Breast epithelium (tissue), 4 donors: ENCODE measurements around the gene ABAT. TPM values are rescaled to one million over a fixed set of nuclear protein-coding genes. Genes with fewer than 3 reads are reported as not detected.

Experiments
- DNase-seq, 2 donors: peaks; one replicate each; pipeline ENCODE4 v3.0.0-alpha.2; 2019; ENCODE audit warnings: low spot score in 2 of 2
- H3K27ac ChIP-seq, 2 donors: fragments of 200-600 bp; sonication (generic) in 1 of 2; one replicate each; pipeline ENCODE4 v1.5.1; 2016 to 2019; ENCODE audit warnings: mild to moderate bottlenecking in 1 of 2
- H3K27me3 ChIP-seq, 2 donors: fragments of 200-600 bp; sonication (generic) in 1 of 2; one replicate each; pipeline versions ENCODE4 v1.5.1 to v1.6.0; 2017 to 2019; ENCODE audit warnings: control low read depth in 1 of 2, mild to moderate bottlenecking in 1 of 2
- H3K36me3 ChIP-seq: fragments of 200-600 bp; one replicate; pipeline ENCODE4 v1.5.1; 2019
- H3K4me1 ChIP-seq, 2 donors: fragments of 200-600 bp; sonication (generic); one replicate each; pipeline ENCODE4 v1.5.1; 2016 to 2019; ENCODE audit warnings: control low read depth in 1 of 2
- H3K4me3 ChIP-seq, 3 donors: fragments of 200-600 bp; sonication (generic); 1 replicate in 2 of 3; 2 replicates in 1 of 3; pipeline ENCODE4 v1.5.1; 2016 to 2019; ENCODE audit warnings: mild to moderate bottlenecking in 3 of 3, moderate library complexity in 2 of 3
- H3K9me3 ChIP-seq, 2 donors: fragments of 200-600 bp; sonication (generic) in 1 of 2; one replicate each; pipeline ENCODE4 v1.5.1; 2016 to 2019; ENCODE audit warnings: control low read depth in 1 of 2
- CTCF ChIP-seq, 3 donors: fragments of 450-650 bp; IDR thresholded peaks; one replicate each; pipeline ENCODE4 v1.5.1; 2016 to 2017; ENCODE audit warnings: antibody characterized with exemption in 3 of 3, mild to moderate bottlenecking in 3 of 3, moderate library complexity in 3 of 3
- POLR2A ChIP-seq: fragments of 450-650 bp; IDR thresholded peaks from one replicate; pipeline ENCODE4 v1.6.1; 2016; ENCODE audit warnings: antibody characterized with exemption, mild to moderate bottlenecking, moderate library complexity
- POLR2AphosphoS5 ChIP-seq, 3 donors: sonication (generic); formaldehyde crosslinking; IDR thresholded peaks; one replicate each; pipeline ENCODE4 v1.6.1; 2017; ENCODE audit warnings: antibody characterized with exemption in 3 of 3
- intact Hi-C: fragments of 100-400 bp; cut with DNase I; formaldehyde crosslinking; loops from one replicate; pipeline ENCODE4 v1.15.1; 2023; ENCODE audit warnings: low total_unique reads
- total RNA-seq, 3 donors: library from RNA; depleted of rRNA; stranded (reverse); fragments of >200 nt; gene quantifications; one replicate each; pipeline ENCODE4 v1.1.0, GENCODE V29; 2016

Gene ABAT
- total RNA-seq, 3 donors from 2014 or later, result 7.5 to 12.6 (median 9.8) TPM

GRCh38 chr16:8667492-8667891, 6.9 kb upstream of the ABAT start:
- no peaks in the 10 kb centered on the region for H3K9me3 ChIP-seq
- H3K4me1 ChIP-seq, result no peaks in the 10 kb centered on the region
- H3K27me3 ChIP-seq, result no peaks in the 10 kb centered on the region
- H3K4me3 ChIP-seq, result no peak overlapping the region
- H3K36me3 ChIP-seq, result no peaks in the 10 kb centered on the region
- intact Hi-C loops, result no loop called here
- no peak for DNase-seq
- TF ChIP-seq POLR2AphosphoS5 (IDR thresholded peaks at IDR 0.05), result no peak
- no peak for TF ChIP-seq POLR2A
- TF ChIP-seq CTCF (IDR thresholded peaks at IDR 0.05), result no peak
- H3K27ac ChIP-seq, result no peak overlapping the region

- no peaks in the 10 kb centered on the region for H3K4me1 ChIP-seq
- DNase-seq, result no peak
- H3K36me3 ChIP-seq, result no peaks in the 10 kb centered on the region
- no peak overlapping the region for H3K27ac ChIP-seq
- intact Hi-C loops, result no loop called here
- TF ChIP-seq CTCF (IDR thresholded peaks at IDR 0.05) (no peak), POLR2A (no peak), POLR2AphosphoS5 (IDR thresholded peaks at IDR 0.05) (no peak)
- H3K27me3 ChIP-seq, result no peaks in the 10 kb centered on the region
- H3K9me3 ChIP-seq, result no peaks in the 10 kb centered on the region
- H3K4me3 ChIP-seq, result no peak overlapping the region
Measured at GRCh38 chr16:8668113-8668512, 6.3 kb upstream of the ABAT start.

GRCh38 chr16:8669481-8669880, 4.9 kb upstream of the ABAT start:
- no peaks in the 10 kb centered on the region for H3K4me1 ChIP-seq
- no peak for DNase-seq
- no peak for TF ChIP-seq POLR2AphosphoS5 (IDR thresholded peaks at IDR 0.05)
- no peak for TF ChIP-seq CTCF (IDR thresholded peaks at IDR 0.05)
- no peak for TF ChIP-seq POLR2A
- H3K27me3 ChIP-seq, result no peaks in the 10 kb centered on the region
- H3K4me3 ChIP-seq, result no peak overlapping the region
- H3K36me3 ChIP-seq, result no peaks in the 10 kb centered on the region
- intact Hi-C loops, result no loop called here
- no peak overlapping the region for H3K27ac ChIP-seq
- no peaks in the 10 kb centered on the region for H3K9me3 ChIP-seq

GRCh38 chr16:8670014-8670560, 4.3 kb upstream of the ABAT start:
- Histone ChIP-seq H3K27ac (no peak overlapping the region), H3K9me3 (no peaks in the 10 kb centered on the region), H3K36me3 (no peaks in the 10 kb centered on the region), H3K27me3 (no peaks in the 10 kb centered on the region), H3K4me1 (no peaks in the 10 kb centered on the region), H3K4me3 (no peak overlapping the region)
- no peak for DNase-seq
- TF ChIP-seq CTCF (IDR thresholded peaks at IDR 0.05) (no peak), POLR2AphosphoS5 (IDR thresholded peaks at IDR 0.05) (no peak), POLR2A (no peak)
- intact Hi-C loops, result loop anchor here (10.0 kb wide), 1 partner anchor 125 kb away; the partner anchor contains the start of genes PMM2 and TMEM186

- TF ChIP-seq POLR2A (no peak), CTCF (IDR thresholded peaks at IDR 0.05) (no peak), POLR2AphosphoS5 (IDR thresholded peaks at IDR 0.05) (no peak)
- Histone ChIP-seq H3K27me3 (no peaks in the 10 kb centered on the region), H3K4me1 (no peaks in the 10 kb centered on the region), H3K27ac (peak overlapping the region; percentile 7 to 52), H3K4me3 (peak overlapping the region; percentile 62 to 76 (median 73)), H3K36me3 (no peaks in the 10 kb centered on the region), H3K9me3 (no peaks in the 10 kb centered on the region)
- DNase-seq, result no peak
- intact Hi-C loops, result loop anchor here (10.0 kb wide), 1 partner anchor 121 kb away; the partner anchor contains the start of genes PMM2 and TMEM186
Measured at GRCh38 chr16:8673611-8674412, 605 bp upstream of the ABAT start.
